GM19455 (cell line): ENCODE data around the gene SMAD1.

Source experiments
- ATAC-seq: cut with Tn5 transposase; IDR thresholded peaks from one replicate; pipeline ENCODE4 v1.9.1; 2021; ENCODE audit not compliant: unreplicated experiment

SMAD1 gene

GRCh38 chr4:145481164-145481941, at the start of gene SMAD1:
Gene SMAD1 (plus strand): TSS chr4:145481853. CDS start chr4:145514614, 32,761 bp downstream.
- ATAC-seq, result peak; percentile 44

DNA sequence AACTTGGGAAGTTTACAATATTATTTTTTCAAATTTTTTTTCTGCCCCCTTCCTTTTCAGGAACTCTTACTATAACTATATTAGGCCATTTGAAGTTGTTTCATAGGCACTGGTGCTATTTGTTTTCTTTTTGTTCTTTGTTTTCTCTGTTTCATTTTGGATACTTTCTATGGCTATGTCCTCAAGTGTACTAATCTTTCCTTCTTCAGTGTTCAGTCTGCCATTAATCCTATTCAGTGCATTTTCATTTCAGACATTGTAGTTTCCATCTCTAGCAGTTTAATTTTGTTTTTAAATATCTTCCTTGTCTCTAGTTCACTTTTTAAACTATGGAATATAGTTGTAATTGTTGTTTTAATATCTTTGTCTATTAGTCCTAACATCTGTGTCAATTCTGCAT, 48.0 kb upstream of the SMAD1 start:
- ATAC-seq, result no peak

GRCh38 chr4:145435646-145436045, 46.0 kb upstream of the SMAD1 start:
- no peak for ATAC-seq

DNA sequence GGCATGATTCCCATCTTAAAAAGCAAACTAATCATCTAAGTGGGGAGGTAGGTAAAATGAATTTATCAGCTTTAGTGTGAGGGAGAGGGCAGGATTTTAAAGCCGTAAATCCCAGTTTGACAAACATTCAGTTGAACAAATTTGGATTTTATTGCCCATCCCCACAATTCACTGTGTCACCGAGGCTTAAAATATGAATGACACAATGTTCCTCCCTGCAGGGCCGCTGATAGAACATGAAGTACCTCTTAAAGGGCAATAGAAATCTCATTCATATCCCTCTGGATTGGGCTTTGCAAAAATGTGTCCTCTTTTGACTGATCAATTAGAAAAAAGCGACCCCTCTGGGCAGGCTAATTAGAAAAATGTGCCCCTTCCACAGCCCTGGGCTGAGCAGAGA, 45.5 kb upstream of the SMAD1 start:
- no peak for ATAC-seq

- ATAC-seq, result no peak
Observed at GRCh38 chr4:145436796-145437195, 44.9 kb upstream of the SMAD1 start.

DNA sequence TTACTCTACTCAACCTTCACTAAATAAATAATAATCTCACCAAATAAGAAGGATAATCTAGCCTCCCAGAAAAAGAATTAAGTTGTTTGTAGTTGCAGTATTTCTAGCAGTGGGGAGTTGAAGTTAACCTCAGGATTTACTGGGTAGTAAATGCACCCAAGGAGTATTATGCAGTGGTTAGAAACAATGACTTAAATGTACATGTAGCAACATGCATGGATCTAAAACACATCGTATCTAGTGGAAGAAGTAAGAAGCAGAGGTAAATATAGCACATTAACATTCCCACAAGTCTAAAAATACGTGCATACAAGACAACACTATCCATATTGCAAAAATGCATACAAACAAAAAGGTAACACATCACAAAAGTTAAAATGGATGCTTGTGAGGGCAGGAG, 44.2 kb upstream of the SMAD1 start:
- no peak for ATAC-seq

DNA sequence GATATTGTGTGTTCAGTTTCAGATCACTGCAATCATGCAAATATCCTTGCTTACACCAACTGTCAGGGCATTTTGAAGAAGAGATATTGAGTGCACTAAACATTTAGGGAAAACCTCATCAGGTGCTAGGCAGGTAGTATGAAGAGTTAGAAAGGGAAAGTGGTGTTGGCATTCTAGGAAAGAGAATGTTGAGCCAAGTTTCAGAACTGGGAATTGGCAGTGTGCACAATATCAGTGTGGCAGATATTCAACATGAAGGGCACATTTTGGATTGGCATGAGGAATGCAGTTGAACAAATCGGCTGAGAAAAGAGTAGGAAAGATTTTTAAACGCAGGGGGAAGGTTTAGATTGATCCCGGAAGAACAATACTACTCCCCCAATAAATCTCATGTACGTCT, 43.4 kb upstream of the SMAD1 start:
- no peak for ATAC-seq

DNA sequence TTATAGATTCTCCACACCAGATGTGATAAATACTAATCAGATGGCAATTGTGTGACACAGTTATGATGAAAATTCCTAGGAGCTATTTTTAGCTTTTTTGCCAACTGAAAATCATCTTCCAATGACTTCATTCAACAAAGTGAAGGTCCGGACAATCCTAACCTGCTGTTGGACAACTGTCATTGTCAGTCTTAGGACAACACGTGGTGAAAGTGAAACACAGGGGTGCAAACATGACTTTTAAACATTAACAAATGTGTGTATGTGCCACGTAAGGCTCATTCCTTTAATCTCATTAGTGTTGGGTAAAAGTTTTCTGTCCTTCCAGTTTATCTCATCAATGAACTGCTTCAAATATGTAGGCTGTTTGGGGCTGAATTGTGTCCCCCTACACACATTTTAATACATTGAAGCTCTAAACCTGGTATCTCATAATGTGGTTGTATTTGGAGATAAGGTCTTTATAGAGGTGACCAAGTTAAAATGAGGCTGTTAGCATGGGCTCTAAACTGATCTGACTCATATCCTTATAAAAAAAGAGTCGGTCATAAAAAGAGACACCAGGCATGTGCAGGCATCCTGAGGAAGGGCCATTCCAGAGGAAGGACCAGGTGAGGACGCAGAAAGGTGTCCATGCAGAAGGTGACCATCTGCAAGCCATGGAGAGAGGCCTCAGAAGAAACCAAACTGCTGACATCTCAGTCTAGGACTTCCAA, 41.2 kb upstream of the SMAD1 start:
- no peak for ATAC-seq

GRCh38 chr4:145446184-145446583, 35.5 kb upstream of the SMAD1 start:
- no peak for ATAC-seq

GRCh38 chr4:145451895-145452294, 29.8 kb upstream of the SMAD1 start:
- no peak for ATAC-seq

GRCh38 chr4:145452447-145453162, 29.0 kb upstream of the SMAD1 start:
- no peak for ATAC-seq

- ATAC-seq, result no peak
Observed at GRCh38 chr4:145453163-145453520, 28.5 kb upstream of the SMAD1 start.

- ATAC-seq, result no peak
Observed at GRCh38 chr4:145473203-145473602, 8.4 kb upstream of the SMAD1 start.

DNA sequence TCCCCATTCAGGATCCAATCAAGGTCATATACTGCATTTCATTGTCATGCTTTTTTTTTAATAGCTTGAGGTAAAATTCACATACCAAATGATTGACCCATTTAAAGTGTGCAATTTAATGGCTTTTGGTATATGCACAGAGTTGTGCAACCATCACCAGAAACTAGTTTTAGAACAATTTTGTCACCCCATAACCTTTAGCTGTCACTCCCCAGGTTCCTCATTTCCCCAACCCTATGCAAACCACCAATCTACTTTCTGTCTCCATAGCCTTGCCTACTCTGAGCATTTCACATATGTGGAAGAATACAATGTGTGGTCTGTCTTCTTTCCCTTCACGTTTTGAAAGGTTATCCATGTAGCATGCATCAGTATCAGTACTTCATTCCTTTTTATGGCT, 1.4 kb upstream of the SMAD1 start:
- no peak for ATAC-seq

GRCh38 chr4:145481942-145482208, 222 bp downstream of the SMAD1 start:
- ATAC-seq, result no peak

- ATAC-seq, result peak; percentile 35
Observed at GRCh38 chr4:145482209-145483037, 770 bp downstream of the SMAD1 start.

- ATAC-seq, result no peak
Observed at GRCh38 chr4:145483514-145483913, 1.9 kb downstream of the SMAD1 start.

GRCh38 chr4:145484225-145484846, 2.7 kb downstream of the SMAD1 start:
- ATAC-seq, result no peak

DNA sequence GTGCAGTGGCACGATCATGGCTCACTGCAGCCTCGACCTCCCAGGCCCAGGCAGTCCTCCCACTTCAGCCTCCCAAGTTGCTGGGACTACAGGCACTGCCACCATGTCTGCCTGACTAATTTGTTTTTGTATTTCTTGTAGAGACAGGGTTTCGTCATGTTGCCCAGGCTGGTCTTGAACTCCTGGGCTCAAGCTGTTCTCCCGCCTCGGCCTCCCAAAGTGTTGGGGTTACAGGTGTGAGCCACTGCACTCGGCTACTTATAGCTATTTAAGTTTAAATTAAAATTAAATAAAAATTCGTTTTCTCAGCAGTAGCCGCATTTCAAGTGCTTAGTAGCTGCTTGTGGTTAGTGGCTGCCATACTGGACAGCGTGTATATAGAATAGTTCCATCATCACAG, 3.5 kb downstream of the SMAD1 start:
- no peak for ATAC-seq

DNA sequence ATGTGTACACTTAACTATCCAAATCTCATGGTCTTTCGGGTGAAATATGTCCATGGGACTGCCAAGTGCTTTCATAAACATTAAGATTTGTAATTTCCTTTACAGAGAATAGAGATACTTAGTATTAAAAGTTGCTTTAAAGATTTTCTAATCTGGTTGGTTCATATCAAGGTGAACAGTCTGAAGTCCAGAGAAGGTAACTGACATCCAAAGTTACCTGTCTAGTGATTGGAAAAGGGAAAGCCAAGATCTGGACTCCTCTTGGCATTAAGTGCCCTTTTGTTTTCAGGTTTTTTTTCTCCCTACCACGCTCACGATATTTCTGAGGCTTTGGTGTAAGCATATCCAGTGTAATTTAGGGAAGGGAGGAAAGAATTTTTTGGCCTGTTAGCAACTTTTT, 5.0 kb downstream of the SMAD1 start:
- no peak for ATAC-seq

DNA sequence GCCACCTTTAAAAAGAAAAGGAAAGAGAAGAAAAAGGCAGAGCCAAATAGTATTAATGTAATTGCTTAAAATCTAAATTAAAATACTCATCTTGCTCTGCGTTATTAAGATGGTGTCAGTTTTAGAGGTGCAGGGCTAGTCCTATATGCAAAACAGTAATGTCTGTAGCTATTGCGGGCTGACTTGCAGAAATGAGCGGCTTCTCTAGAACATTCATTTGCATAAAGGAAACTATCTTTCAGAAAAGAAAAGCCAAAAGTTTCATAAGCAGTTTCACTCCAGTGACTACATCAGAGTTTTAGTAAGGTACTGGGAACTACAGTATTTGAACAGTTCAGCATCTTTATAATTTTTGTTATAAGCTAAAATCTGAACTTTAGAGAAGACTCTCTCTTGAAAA, 6.0 kb downstream of the SMAD1 start:
- peak; percentile 93 for ATAC-seq
